SK-N-MC (cell line): ENCODE data around the gene DDX51.
"Not testable (repeated sequence)": the region's sequence is repeated elsewhere in the genome, so short reads cannot be mapped to it uniquely, and the experiment has no call there.

ENCODE experiments used
- EZH2 ChIP-seq: fragments of 200-600 bp; sonication (generic); IDR thresholded peaks from one replicate; pipeline ENCODE4 v1.6.1; 2017; ENCODE audit warnings: antibody characterized with exemption
- POLR2AphosphoS5 ChIP-seq: IDR thresholded peaks from 2 replicates; pipeline ENCODE4 v1.6.1; 2012; ENCODE audit warnings: mild to moderate bottlenecking, low read depth, low read length, borderline replicate concordance

GRCh38 chr12:132136226-132136625, 7.9 kb downstream of the DDX51 start:
- not testable (repeated sequence) for TF ChIP-seq EZH2, POLR2AphosphoS5
